H9 (cell line): ENCODE results near the gene OR4X1. TPM values are rescaled to one million over a fixed set of nuclear protein-coding genes. Genes with fewer than 3 reads are reported as not detected.

ENCODE experiments used
- DNase-seq: peaks from one replicate; pipeline ENCODE4 v3.0.0-alpha.2; 2017
- H2AFZ ChIP-seq: one replicate; pipeline ENCODE4 v1.6.1; 2013; ENCODE audit warnings: mild to moderate bottlenecking, low read length, control low read depth, moderate library complexity
- H2AK5ac ChIP-seq: 2 replicates; pipeline ENCODE4 v1.6.1; 2013; ENCODE audit warnings: low read length, control low read depth, mixed read lengths; ENCODE audit not compliant: insufficient read length
- H2BK120ac ChIP-seq: one replicate; pipeline ENCODE4 v1.6.1; 2013; ENCODE audit warnings: low read depth, mild to moderate bottlenecking, low read length, control low read depth, inconsistent platforms; ENCODE audit not compliant: poor library complexity, severe bottlenecking
- H2BK12ac ChIP-seq: 2 replicates; pipeline ENCODE4 v1.6.1; 2013; ENCODE audit warnings: low read length, control low read depth, mixed read lengths, low read depth; ENCODE audit not compliant: insufficient read length
- H2BK15ac ChIP-seq: 2 replicates; pipeline ENCODE4 v1.6.1; 2013; ENCODE audit warnings: low read depth, low read length, control low read depth
- H2BK20ac ChIP-seq: one replicate; pipeline ENCODE4 v1.6.1; 2013; ENCODE audit warnings: low read depth, mild to moderate bottlenecking, low read length, control low read depth, inconsistent platforms; ENCODE audit not compliant: poor library complexity, severe bottlenecking
- H2BK5ac ChIP-seq: 2 replicates; pipeline ENCODE4 v1.6.1; 2013; ENCODE audit warnings: low read length, control low read depth, mixed read lengths; ENCODE audit not compliant: insufficient read length
- H3K14ac ChIP-seq: 2 replicates; pipeline ENCODE4 v1.6.1; 2013; ENCODE audit warnings: low read length, control low read depth; ENCODE audit not compliant: insufficient read depth
- H3K18ac ChIP-seq: 2 replicates; pipeline ENCODE4 v1.6.1; 2013; ENCODE audit warnings: low read depth, mild to moderate bottlenecking, mixed read lengths, low read length, control low read depth; ENCODE audit not compliant: insufficient read length
- H3K23ac ChIP-seq: 2 replicates; pipeline ENCODE4 v1.6.1; 2013; ENCODE audit warnings: low read length, control low read depth, mixed read lengths, low read depth; ENCODE audit not compliant: insufficient read length
- H3K23me2 ChIP-seq: 2 replicates; pipeline ENCODE4 v1.6.1; 2013; ENCODE audit warnings: low read depth, mild to moderate bottlenecking, mixed read lengths, low read length, control low read depth; ENCODE audit not compliant: insufficient read length, poor library complexity, severe bottlenecking
- H3K27ac ChIP-seq: 2 replicates; pipeline ENCODE4 v1.5.1; 2013; ENCODE audit warnings: low read length, control low read depth, mixed read lengths, low read depth; ENCODE audit not compliant: insufficient read length
- H3K27me3 ChIP-seq: 2 replicates; pipeline ENCODE4 v1.6.1; 2013; ENCODE audit warnings: low read length, control low read depth, inconsistent platforms; ENCODE audit not compliant: insufficient read depth
- H3K4ac ChIP-seq: 2 replicates; pipeline ENCODE4 v1.6.1; 2013; ENCODE audit warnings: low read depth, mild to moderate bottlenecking, control low read depth, inconsistent platforms, low read length, moderate library complexity
- H3K4me1 ChIP-seq: 2 replicates; pipeline ENCODE4 v1.6.1; 2013; ENCODE audit warnings: low read length, control low read depth, inconsistent platforms; ENCODE audit not compliant: insufficient read depth
- H3K4me2 ChIP-seq: 2 replicates; pipeline ENCODE4 v1.6.1; 2013; ENCODE audit warnings: low read length, control low read depth, mixed read lengths; ENCODE audit not compliant: insufficient read length, insufficient read depth
- H3K56ac ChIP-seq: 2 replicates; pipeline ENCODE4 v1.6.1; 2013; ENCODE audit warnings: low read depth, mild to moderate bottlenecking, mixed read lengths, low read length, control low read depth; ENCODE audit not compliant: insufficient read length
- H3K79me1 ChIP-seq: 2 replicates; pipeline ENCODE4 v1.6.1; 2013; ENCODE audit warnings: low read depth, mild to moderate bottlenecking, moderate library complexity, low read length, control low read depth, inconsistent platforms; ENCODE audit not compliant: insufficient read depth, poor library complexity, severe bottlenecking
- H3K79me2 ChIP-seq: 2 replicates; pipeline ENCODE4 v1.6.1; 2013; ENCODE audit warnings: low read length, control low read depth, inconsistent platforms; ENCODE audit not compliant: insufficient read depth
- H3K9ac ChIP-seq: 2 replicates; pipeline ENCODE4 v1.6.1; 2013; ENCODE audit warnings: low read length, control low read depth, mixed read lengths; ENCODE audit not compliant: insufficient read length; ENCODE audit errors: extremely low read depth
- H3K9me3 ChIP-seq: one replicate; pipeline ENCODE4 v1.6.1; 2013; ENCODE audit warnings: low read depth, low read length, inconsistent platforms; ENCODE audit not compliant: control insufficient read depth
- H3T11ph ChIP-seq: one replicate; pipeline ENCODE4 v1.6.1; 2013; ENCODE audit warnings: mild to moderate bottlenecking, low read length, control low read depth, inconsistent platforms
- H4K20me1 ChIP-seq: one replicate; pipeline ENCODE4 v1.6.1; 2013; ENCODE audit not compliant: control insufficient read depth, insufficient read length, insufficient read depth
- H4K5ac ChIP-seq: 2 replicates; pipeline ENCODE4 v1.6.1; 2013; ENCODE audit warnings: low read depth, mild to moderate bottlenecking, mixed read lengths, low read length, control low read depth; ENCODE audit not compliant: insufficient read length
- H4K8ac ChIP-seq: replicated peaks from 2 replicates; pipeline ENCODE4 v1.6.1; 2013; ENCODE audit warnings: low read length, control low read depth, mixed read lengths, low read depth; ENCODE audit not compliant: insufficient read length
- H4K91ac ChIP-seq: 2 replicates; pipeline ENCODE4 v1.6.1; 2013; ENCODE audit warnings: low read depth, mild to moderate bottlenecking, moderate library complexity, mixed read lengths, low read length, control low read depth; ENCODE audit not compliant: insufficient read length
- H3K27ac Mint-ChIP-seq, 3 experiments: 2 replicates in 2 of 3; 3 replicates in 1 of 3; pipeline ENCODE4 v1.8.0; 2020 to 2021; ENCODE audit warnings: mixed read lengths in 3 of 3, mild to moderate bottlenecking in 1 of 3, moderate library complexity in 1 of 3
- H3K27me3 Mint-ChIP-seq: 2 replicates; pipeline ENCODE4 v1.8.0; 2021; ENCODE audit warnings: low read depth, mild to moderate bottlenecking, moderate library complexity, mixed read lengths
- H3K36me3 Mint-ChIP-seq, 3 experiments: 2 replicates in 2 of 3; 3 replicates in 1 of 3; pipeline ENCODE4 v1.8.0; 2020 to 2021; ENCODE audit warnings: low read depth in 3 of 3, mixed read lengths in 3 of 3; ENCODE audit not compliant: insufficient read depth in 1 of 3
- H3K4me1 Mint-ChIP-seq, 2 experiments: 2 replicates each; pipeline ENCODE4 v1.8.0; 2020; ENCODE audit warnings: mixed read lengths in 2 of 2
- H3K4me3 Mint-ChIP-seq, 2 experiments: 2 replicates in 1 of 2; 3 replicates in 1 of 2; pipeline ENCODE4 v1.8.0; 2020 to 2021; ENCODE audit warnings: mild to moderate bottlenecking in 2 of 2, mixed read lengths in 2 of 2, moderate library complexity in 1 of 2
- H3K9me3 Mint-ChIP-seq, 2 experiments: 2 replicates in 1 of 2; 3 replicates in 1 of 2; pipeline ENCODE4 v1.8.0; 2020; ENCODE audit warnings: mild to moderate bottlenecking in 2 of 2, mixed read lengths in 2 of 2, moderate library complexity in 1 of 2
- CTCF ChIP-seq: fragments of 200-600 bp; sonication (generic); conservative IDR thresholded peaks from 3 replicates; pipeline ENCODE4 v1.8.0; 2021; ENCODE audit warnings: antibody characterized with exemption, mild to moderate bottlenecking
- WGBS: extraction: QIAGEN DNeasy Blood & Tissue Kit; methylation state at CpG from one replicate; pipeline ENCODE4 v1.1.7; 2013; ENCODE audit warnings: missing lambda C conversion rate, low lambda C conversion rate, mixed read lengths; ENCODE audit not compliant: insufficient read length; ENCODE audit errors: extremely low coverage; 5-methylcytosine and 5-hydroxymethylcytosine counted together
- long read RNA-seq: library from polyadenylated mRNA; unstranded; transcript quantifications from one replicate; pipeline ENCODE4 v2.0.0, GENCODE V29; 2020
- total RNA-seq: library from RNA; stranded (reverse); gene quantifications from 2 replicates; pipeline ENCODE4 v1.2.1, GENCODE V29; 2021

Gene OR4X1
- not detected in 2 replicates for total RNA-seq
- long read RNA-seq, result 0 reads

- Histone ChIP-seq H3K14ac (no peak within 1 kb of the TSS), H3K4me1 (no peaks in the 10 kb centered on the region), H2BK12ac (no peak within 1 kb of the TSS), H4K8ac (no peak within 1 kb of the TSS), H3K27ac (no peak within 1 kb of the TSS), H3K9ac (no peak within 1 kb of the TSS), H4K91ac (no peak within 1 kb of the TSS), H3K79me1 (no peaks in the 10 kb centered on the region), H3K23ac (no peak within 1 kb of the TSS), H2BK120ac (no peak within 1 kb of the TSS), H3K27me3 (no peaks in the 10 kb centered on the region), H3K79me2 (no peaks in the 10 kb centered on the region), H2AFZ (no peak within 1 kb of the TSS), H3K9me3 (peaks cover 65% of the 10 kb centered on the region), H3K23me2 (no peaks in the 10 kb centered on the region), H4K5ac (no peak within 1 kb of the TSS), H3K4me2 (no peak within 1 kb of the TSS), H2AK5ac (no peak within 1 kb of the TSS), H3K18ac (no peak within 1 kb of the TSS), H3T11ph (no peak within 1 kb of the TSS), H4K20me1 (no peaks in the 10 kb centered on the region), H3K56ac (no peak within 1 kb of the TSS), H2BK15ac (no peak within 1 kb of the TSS), H2BK5ac (no peak within 1 kb of the TSS), H3K4ac (no peak within 1 kb of the TSS), H2BK20ac (no peak within 1 kb of the TSS)
- WGBS, result no CpG with 5 or more reads among the region's 3 CpGs
- TF ChIP-seq CTCF, result no peak
- no peak within 1 kb of the TSS for H3K27ac Mint-ChIP-seq
- no peak for DNase-seq
- H3K36me3 Mint-ChIP-seq, result peaks cover 0 to 26% (median 14%) of the 10 kb centered on the region in 3 experiments; a peak in 5 of 7 replicates
- H3K4me3 Mint-ChIP-seq, result no peak within 1 kb of the TSS; a peak in 1 of 5 replicates
- peaks cover 81 to 82% of the 10 kb centered on the region in 2 experiments for H3K9me3 Mint-ChIP-seq
- peaks cover 3% of the 10 kb centered on the region for H3K27me3 Mint-ChIP-seq
- no peaks in the 10 kb centered on the region for H3K4me1 Mint-ChIP-seq
Observed at GRCh38 chr11:48263423-48263911, at the start of gene OR4X1. OR4X1 (plus strand) TSS chr11:48263861; CDS start chr11:48263861, 0 bp downstream.
